HG03442 (cell line): ENCODE results near the gene KCTD11.

ENCODE experiments used
- ATAC-seq: cut with Tn5 transposase; IDR thresholded peaks from one replicate; pipeline ENCODE4 v1.9.1; 2021; ENCODE audit warnings: mild to moderate bottlenecking, moderate library complexity; ENCODE audit not compliant: unreplicated experiment

The KCTD11 gene

DNA sequence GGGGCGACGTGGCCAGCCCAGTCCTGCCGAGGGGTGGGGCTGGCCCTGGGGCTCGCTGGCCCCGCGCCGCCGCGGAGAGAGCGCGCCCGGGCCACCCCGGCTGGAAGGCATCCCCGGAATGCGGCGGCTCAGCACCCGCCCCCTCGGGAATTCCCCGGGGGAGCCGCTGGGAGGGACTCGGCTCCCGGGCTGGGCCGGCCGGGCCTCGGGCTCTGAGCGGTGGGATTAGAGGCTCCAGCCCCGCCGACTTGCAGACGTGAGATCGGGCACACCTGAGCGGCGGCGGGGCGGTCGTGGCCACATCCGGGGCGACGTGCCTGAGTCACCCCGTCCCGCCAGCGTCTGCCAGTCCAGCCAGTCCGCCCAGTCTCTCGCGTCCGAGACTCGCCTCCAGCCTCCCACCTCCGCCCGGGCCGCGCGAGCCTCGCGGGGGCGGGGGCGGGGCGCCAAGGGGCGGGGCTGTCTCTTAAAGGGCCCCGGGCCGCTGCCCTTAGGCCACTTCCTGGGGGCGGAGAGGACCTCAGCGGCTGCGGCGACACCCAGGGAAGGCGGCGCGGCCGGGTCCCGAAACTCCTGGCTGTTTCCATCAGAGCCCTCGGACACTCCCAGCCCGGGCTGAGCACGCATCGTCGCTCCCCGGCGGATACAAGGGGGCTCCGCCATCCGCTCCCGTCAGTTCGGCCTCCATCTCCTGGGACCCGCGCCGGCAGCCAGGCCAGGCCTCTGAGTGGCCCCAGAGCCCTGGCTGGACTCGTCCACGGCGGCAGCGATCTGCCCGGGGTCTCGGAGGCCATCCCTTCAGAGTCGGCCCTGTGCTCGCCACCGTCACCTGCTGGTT lies at the start of gene KCTD11:
TSS of gene KCTD11 (plus strand) at position 498 of the 838 bp plus-strand sequence.
- ATAC-seq, result peak; percentile 52

GRCh38 chr17:7304179-7304578 lies 47.8 kb upstream of the KCTD11 start:
- no peak for ATAC-seq

GRCh38 chr17:7306911-7307685 lies 44.9 kb upstream of the KCTD11 start, which contains the start of gene EIF5A:
TSS of gene EIF5A (plus strand) at chr17:7307628. CDS start at chr17:7309636, 2,008 bp downstream.
- peak; percentile 69 for ATAC-seq

- peak; percentile 6 for ATAC-seq
Observed at GRCh38 chr17:7307686-7308624, 44.0 kb upstream of the KCTD11 start.

GRCh38 chr17:7308625-7309433 lies 43.1 kb upstream of the KCTD11 start:
- no peak for ATAC-seq

GRCh38 chr17:7309628-7310027 lies 42.3 kb upstream of the KCTD11 start:
- no peak for ATAC-seq

DNA sequence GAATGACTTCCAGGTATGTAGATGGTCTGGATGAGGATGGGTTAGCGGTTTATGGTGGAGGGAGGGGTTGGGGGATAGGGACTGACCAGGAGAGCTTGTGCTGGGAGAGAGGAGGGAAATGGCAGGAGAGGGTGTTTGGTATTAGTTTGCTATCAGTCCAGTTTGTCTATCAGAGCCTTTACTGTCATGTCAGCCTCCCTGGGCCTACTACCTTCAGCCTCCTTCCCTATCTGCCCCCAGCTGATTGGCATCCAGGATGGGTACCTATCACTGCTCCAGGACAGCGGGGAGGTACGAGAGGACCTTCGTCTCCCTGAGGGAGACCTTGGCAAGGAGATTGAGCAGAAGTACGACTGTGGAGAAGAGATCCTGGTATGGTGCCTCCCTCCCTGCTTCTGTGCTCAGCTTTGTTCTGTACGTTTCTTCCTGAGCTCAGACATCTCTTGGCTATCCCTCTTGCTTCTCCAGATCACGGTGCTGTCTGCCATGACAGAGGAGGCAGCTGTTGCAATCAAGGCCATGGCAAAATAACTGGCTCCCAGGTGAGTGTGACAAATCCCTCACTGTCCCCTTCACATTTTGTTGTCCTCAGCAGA lies 40.8 kb upstream of the KCTD11 start:
- ATAC-seq, result no peak

GRCh38 chr17:7312432-7313087 lies 39.4 kb upstream of the KCTD11 start:
- no peak for ATAC-seq

DNA sequence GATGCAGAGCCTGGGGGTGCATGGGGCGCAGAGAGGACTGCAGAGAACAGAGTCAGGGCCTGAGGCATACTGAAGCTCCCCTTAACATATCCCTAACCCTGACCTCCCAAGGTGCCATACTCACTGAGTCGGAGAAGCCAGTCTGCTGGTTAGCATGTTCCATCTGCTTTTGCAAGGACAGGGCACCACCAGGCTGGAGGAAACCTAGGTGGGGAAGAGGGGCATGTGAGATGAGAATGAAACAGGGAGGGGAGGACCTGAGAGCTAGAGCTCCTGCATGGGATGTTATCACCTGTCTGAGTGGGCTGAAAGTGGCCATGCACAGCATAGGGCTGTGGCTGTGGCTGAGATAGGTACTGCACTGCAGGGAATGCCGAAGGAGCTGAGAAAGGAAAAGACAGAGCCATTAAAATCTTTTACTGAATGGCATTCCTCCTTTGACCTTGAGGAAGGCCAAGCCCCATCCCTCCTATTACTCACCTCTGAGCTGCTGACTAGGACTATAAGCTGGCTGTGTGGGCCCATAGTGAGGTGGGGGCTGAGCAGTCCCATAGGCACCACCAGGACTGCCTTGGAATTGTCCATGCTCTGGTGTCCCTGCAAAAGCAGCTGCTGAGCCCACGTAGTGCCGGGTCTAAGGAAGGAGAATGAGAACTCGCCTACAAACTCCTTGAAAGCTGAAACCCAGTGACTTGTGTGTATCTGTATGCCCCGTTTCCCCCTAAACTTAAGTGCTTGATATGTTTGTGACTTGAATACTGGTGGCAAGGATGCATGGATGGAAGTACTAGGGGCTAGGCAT lies 38.7 kb upstream of the KCTD11 start:
- no peak for ATAC-seq

- ATAC-seq, result no peak
Observed at GRCh38 chr17:7313890-7314718, 37.9 kb upstream of the KCTD11 start.

DNA sequence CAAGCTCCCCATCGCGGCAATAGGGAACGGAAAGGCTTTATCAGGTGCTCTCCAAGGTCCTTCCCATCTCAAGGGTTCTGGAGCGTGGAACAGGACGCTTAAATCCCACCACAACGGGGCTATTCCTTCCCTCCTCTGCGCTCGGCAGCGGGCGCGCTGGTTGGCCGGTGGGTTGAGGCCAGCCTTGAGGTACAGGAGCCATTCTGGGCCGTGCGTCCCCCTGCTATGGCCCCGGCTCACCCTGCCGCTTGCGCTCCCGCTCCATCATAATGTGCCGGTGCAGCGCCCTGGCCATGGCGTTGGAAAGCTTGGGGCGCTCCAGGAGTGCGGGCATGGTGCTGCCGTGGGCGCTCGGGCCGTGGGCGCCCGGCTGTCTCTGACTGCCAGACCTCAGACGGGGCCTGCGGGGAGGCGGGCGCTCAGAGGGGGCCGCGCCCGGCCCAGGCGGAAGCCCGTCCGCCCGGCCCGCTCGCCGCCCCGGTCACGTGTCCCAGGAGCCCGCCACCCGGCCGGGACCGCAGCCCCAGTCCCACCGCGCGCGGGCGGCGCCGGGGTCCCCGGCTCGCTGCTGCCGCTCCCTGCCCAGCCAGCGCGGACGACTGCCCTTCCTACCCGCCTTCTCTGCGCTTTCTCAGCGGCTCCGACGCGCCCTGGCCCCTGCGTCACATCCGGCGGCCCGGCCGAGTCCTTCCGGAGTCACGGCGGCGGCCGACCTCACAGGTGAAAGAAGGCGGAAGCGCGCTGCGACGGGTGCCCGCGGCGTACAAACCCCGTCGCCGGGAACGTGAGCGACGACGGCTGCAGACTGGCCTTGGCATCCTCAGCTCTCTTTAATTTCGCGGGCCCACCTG lies 37.0 kb upstream of the KCTD11 start, which contains the start of gene GPS2:
TSS of gene GPS2 (minus strand) at position 642 of the 851 bp plus-strand sequence. CDS start at position 334, 308 bp downstream.
- ATAC-seq, result peak; percentile 73

DNA sequence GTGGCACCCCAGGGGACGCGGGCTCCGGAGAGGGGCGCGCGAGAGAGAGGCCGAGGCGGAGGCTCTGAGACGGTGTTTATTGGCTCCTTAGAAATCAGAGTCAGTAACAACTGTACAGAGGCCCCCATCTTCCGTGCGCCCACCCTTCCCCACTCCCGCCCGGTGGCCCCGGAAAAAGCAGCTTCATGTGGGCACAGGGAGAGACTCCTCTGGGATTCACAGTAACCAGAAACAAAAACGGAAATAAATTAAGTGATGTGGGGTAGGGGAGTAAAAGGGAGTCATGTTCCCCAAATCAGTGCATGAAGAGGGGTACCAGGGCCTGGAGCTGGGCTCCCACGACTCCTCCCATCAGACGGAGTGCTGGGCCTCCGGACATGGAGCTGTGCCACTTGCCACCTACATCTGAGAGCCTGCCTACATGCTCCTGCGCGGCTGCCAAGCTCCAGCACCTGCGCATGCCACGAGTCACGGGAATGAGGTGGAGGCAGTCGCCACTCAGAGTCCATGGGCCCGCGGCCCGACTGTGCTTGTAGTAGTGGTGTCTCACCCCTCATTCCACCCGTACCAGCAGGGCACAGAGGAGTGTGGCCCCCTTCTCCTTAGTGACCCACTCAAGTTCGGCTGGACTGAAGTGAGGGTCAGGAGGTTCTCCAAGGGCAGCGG lies 36.3 kb upstream of the KCTD11 start:
- ATAC-seq, result no peak

DNA sequence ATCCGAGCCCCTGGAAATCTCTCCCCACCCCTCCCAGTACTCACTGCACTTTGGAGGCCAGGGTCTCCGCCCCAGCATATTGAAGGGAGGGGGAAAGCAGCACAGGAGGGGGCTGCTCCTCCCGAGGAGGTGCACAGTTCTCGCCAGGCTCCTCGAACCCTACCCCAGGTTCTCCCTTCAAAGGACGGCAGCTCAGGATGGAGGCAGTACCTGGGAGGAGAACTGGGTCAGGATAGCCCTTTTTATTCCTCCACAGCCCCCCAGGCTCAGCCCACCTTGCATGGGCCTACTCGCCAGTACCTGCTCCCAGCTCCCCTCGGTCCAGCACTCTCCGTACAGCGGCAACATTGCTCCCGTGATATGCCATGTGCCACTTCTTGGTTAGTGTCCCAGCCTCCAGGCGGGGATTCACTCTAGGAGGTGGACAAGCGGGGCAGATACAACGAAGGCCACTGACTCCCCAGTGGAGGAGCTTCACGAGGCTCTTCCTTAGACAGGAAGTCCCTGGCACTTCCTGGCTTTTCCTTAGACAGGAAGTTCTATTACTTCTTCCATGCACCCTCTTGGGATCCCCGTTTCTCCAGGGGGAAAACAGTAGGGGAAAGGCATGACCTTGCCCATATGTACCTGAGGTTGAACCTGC lies 34.7 kb upstream of the KCTD11 start:
- no peak for ATAC-seq

GRCh38 chr17:7318121-7318860 lies 33.7 kb upstream of the KCTD11 start:
- ATAC-seq, result no peak

DNA sequence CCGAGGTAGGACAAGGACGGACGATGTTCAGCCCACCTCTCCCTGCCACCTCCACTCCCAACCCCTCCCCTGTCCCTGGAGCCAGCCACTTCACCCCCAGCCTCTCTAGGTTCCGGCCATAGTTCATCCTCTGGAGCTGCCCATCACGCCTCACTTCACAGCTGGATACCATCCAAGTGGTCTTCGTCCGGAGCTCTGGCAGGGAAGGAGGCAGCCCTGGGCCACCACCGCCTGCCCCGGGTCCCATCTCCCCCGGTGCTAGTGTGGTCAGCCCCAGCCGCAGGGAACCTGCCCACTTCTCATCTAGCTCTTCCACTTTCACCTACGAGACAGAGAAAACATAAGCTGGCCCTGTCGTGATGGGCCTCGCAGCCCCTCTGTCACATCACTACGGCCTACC lies 30.5 kb upstream of the KCTD11 start:
- no peak for ATAC-seq
